Adipose tissue (tissue), 3 donors: ENCODE data around the gene CX3CR1. TPM values are rescaled to one million over a fixed set of nuclear protein-coding genes. Genes with fewer than 3 reads are reported as not detected.

Experiments
- H3K27ac ChIP-seq: one replicate; pipeline ENCODE4 v1.5.1; 2013; ENCODE audit warnings: low read depth, low read length
- WGBS, 3 donors: extraction: QIAGEN DNeasy Blood & Tissue Kit; methylation state at CpG; one replicate each; pipeline ENCODE4 v1.1.7; 2013; 5-methylcytosine and 5-hydroxymethylcytosine counted together
- polyA plus RNA-seq, 3 donors: library from polyadenylated mRNA; stranded (reverse); fragments of 200-250 nt; gene quantifications; one replicate each; pipeline ENCODE4 v1.2.3, GENCODE V29; 2013
- donor health status: healthy with polysubstance abuse.
- donor health status: Bipolar disorder and iron deficiency.
- donor health status: healthy.

Gene CX3CR1
- polyA plus RNA-seq, 3 donors: 0.24 to 0.45 (median 0.34) TPM

DNA sequence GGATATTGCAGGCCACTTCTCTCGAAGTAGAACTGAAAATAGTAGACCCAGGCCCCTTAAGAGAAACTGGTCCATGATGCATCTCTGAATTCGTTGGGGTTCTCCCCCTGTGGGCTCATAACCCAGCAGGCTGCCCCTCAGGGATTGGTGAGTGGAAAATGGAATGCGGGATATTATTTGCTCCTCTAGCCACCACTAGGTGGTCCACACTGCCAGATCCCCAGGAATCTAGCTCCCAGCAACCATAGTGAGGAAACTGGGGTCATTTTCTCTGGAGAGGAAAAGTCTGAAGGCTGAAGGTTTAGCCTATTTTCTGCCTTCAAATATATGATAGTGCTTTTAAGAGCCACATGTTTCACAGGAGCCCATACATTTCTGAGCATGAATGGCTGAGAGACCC, 6.7 kb downstream of the CX3CR1 start:
- 58 to 65% (median 58%) methylated on average over 3 of the region's 3 CpGs for WGBS, 3 donors
- H3K27ac ChIP-seq: no peak overlapping the region

DNA sequence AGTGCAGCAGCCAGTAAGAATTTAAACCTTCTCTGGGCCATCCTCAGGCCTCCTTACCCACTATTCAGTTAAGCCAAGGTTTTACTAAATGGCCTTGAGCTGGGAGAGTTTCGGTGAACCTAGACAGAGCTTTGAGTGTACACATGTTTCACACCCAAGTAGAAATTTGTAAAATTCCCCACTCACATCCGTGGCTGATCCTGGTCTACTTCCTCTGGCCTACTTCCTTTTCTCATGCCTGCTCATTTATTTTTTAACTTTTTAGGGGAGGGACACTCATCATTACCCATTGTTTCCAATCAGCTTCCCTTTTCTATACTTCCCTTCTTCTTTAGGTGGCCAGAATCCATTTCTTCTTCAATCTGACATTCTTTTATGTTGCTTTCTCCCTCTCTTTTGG, 7.6 kb downstream of the CX3CR1 start:
- H3K27ac ChIP-seq: no peak overlapping the region
- 47 to 76% (median 51%) methylated on average over 2 of the region's 2 CpGs for WGBS, 3 donors

DNA sequence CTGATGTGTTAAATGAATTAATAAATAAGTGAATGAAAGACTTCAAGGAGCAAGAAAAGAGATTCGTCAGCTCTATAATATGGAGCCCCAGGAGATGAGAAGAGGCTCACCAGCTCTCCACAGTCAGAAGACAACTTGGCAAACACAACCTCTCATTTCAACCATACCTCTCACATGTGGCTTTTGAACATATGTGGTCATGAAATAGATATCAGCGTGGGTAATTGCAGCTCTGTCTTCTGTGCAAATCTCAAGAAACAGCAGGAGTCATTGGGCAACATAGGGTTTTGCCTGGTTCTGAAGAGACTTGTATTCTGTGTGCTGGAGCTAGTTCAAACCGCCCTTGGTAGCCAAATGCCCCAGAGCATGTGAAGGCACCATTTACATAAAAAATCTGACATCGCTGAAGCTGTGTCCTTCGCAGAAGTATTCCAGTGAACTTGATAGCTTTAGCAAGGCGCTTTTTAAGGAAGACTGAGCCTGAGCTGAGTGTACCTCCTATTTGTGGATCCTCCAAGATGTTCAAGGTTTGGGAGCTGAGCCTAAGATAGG, 8.4 kb downstream of the CX3CR1 start:
- no peak overlapping the region for H3K27ac ChIP-seq

DNA sequence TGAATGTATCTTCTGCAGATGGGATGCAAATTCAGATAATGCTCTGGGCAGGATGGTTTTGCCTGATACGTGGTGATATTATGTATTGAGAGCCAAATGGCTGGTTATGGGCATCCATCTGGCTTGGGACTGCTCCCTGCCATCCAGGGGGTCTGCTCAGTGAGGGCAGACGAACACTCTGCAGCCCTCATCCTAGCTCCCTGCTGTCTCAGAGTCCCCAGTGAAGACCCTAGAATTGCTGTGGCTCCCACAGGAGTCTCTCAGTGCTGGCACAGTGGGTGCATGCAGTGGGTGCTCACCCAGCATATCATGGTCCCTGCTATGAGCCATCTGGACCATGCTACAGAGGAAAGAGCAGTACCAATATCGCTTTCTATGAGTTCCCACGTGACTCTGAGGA, 10.3 kb downstream of the CX3CR1 start:
- no peak overlapping the region for H3K27ac ChIP-seq
- WGBS, 3 donors: 77 to 92% (median 86%) methylated on average over 4 of the region's 4 CpGs

More for the DNA sequence above, 8.4 kb downstream of the CX3CR1 start:
- WGBS, 3 donors: 93 to 95% (median 94%) methylated on average over 6 of the region's 6 CpGs

DNA sequence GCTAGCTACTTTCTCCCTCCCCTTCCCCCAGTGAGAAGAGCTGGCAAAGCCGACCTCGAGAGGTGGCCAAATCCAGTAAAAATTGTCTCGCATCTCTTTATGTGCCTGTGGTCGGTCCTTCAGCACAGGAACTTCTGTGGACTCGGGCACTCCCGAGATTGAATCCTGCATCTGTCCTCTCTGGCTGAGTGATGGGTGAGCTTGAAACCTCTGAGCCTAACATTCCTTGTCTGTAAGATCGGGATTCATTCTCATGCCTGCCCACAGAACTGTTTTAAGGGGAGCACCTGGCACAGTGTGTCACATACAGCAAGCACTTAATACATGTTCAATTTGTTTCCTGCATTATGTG, 11.3 kb downstream of the CX3CR1 start:
- WGBS, 3 donors: 78 to 82% (median 82%) methylated on average over 7 of the region's 7 CpGs

DNA sequence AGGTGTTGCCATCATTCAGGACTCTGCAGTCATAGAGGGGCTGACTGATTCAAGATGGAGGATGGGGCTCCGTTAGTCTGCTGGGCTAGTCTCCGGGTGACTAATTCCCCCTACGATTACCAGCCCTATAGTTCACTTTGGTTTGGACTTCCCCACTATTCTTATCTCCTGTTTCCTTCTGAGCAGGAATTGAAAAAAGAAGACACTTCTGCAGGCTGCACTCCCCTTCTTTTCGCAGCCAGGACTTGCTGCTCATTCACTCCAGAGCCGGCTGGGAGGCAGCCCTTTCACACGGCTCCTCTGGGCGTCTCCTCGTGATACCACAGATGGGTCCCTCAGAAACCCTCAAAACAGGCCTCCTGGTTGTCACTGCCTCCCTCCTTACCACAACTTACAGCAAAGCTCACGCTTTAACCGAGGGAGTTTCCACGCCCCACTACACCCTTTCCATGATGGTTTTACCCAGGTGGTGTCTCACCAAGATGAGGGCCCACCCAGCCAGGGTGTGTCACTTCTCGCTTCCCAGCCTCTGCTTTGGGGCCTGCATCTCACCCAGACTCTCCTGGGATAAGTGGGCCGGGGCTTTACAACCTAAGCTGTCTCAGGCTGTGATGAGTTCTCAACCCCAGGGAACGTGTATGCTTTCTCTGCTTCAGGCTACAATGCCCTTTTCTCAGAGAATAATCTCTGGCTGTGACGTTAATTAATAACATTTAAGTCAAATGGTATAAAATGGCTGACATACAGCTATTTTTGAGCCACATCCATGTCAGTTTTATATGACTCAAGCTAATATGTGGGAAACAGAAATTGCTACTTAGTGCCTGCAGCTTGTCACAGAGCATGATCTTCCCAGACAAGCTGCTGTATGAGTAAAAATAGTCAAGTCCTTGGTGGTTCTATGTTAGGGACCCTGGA, 11.9 kb downstream of the CX3CR1 start:
- H3K27ac ChIP-seq: no peak overlapping the region
- WGBS, 3 donors: 69 to 78% (median 75%) methylated on average over 15 of the region's 15 CpGs

More for the DNA sequence above, 11.3 kb downstream of the CX3CR1 start:
- no peak overlapping the region for H3K27ac ChIP-seq

DNA sequence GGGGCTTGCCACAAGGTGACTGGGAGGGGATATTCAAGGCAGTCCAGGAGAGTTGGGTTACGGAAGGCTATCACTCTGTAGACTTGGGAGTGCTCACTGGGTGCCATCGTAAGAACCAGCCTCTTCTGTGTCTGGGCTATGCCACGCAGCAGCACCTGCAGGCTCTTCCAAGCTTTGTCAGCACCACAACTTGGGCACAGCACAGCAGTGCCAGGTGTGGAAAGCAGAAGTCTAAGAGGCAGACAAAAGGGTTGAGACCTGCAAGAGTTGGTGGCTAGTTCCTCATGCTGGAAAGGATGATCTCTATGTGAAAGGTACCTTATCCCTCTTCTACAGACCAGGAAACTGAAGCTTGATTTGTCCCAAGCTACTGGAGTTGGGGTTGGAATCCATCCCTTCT, 15.8 kb downstream of the CX3CR1 start:
- H3K27ac ChIP-seq: no peak overlapping the region
- WGBS, 3 donors: 83 to 94% (median 83%) methylated on average over 3 of the region's 3 CpGs

DNA sequence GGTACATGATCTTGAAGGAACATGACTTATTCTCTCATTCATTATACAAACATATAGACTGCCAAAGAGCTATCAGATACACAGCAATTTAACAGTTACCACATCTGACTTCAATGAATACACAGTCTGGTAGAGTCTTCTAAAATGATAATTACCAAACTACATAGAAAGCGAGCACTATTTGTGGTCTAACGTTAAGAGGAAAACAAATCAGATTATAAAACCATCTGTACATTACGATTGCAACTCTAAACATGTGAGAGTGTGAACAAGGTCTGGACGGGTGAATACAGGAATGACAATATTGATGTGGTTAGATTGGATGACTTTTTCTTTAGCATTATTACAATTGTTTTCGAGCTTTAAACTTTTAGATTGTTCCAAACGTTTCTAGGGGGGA, 16.3 kb downstream of the CX3CR1 start:
- H3K27ac ChIP-seq: no peak overlapping the region
- WGBS, 3 donors: 54 to 75% (median 70%) methylated on average over 6 of the region's 6 CpGs

DNA sequence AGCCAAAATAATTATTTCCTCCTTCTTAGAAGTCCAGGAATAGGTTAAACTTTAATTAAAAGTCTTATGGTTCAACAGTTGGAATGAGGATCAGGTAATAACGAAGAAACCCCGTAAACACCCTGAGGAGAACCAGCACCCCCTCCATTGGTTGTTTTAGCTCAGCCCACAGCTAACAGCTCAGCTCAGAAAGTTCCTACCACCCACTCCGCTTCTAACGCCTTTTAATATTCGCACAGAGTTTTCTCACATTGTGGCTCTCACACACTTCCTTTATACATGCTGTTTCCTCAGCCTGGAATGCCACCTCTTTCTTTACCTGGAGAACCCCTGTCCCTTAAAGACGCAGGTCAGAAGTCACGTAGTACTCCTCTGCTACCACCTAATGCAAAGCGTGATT, 17.0 kb downstream of the CX3CR1 start:
- WGBS, 3 donors: 59 to 78% (median 65%) methylated on average over 8 of the region's 8 CpGs
- no peak overlapping the region for H3K27ac ChIP-seq

DNA sequence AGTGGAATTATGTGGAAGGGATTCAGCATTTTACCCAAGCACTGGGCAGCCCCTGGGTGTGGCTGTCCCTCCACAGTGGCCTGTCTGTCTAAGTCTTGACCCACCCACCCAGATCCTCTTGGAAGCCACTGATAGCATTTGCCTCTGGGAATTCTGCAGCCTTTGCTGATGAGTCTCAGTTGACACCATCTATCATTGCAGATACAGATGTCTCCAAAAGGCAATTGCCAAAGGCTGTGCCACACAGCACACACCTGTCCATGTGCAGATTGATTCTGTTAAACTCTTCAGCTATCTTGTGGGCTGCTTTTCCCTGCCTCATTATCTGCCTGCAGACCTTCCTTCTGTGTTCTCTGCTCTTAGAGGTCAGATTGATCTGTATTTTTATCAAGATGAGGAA, 18.1 kb downstream of the CX3CR1 start:
- no peak overlapping the region for H3K27ac ChIP-seq

DNA sequence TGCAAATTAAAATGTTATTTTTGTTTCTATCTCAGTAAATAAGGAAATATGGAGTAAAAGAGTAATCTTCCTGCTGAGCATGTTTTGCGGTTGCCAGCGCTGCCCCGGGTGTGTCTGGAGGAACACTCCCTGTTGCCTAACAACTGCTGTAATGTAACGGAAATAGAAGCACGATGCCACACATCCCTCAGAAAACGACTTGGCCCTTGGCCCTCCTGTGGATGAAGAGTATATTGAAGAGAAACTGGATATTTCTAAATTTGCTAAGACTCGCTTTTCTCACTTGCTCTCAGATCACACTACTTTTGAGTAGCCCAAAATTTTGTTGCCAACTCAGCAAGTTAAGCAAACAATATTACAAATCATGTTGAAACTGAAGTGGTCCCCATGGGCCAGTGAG, 18.9 kb downstream of the CX3CR1 start:
- 1 to 39% (median 3%) methylated on average over 7 of the region's 7 CpGs for WGBS, 3 donors
- no peak overlapping the region for H3K27ac ChIP-seq

DNA sequence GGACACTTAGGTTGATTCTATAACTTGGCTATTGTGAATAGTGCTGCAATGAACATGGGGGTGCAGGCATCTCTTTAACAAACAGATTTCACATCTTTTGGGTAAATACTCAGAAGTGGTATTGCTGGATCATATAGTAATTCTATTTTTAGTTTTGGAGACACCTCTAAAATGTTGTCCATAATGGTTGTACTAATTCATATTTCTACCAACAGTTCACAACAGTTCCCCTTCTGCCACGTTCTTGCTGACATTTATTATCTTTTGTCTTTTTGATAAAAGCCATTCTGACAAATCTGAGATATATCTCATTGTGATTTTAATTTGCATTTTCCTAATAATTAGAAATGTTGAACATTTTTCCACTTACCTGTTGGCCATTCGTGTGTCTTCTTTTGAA, 19.5 kb downstream of the CX3CR1 start:
- WGBS, 3 donors: 46 to 58% (median 56%) methylated on average over 2 of the region's 2 CpGs
- H3K27ac ChIP-seq: no peak overlapping the region

DNA sequence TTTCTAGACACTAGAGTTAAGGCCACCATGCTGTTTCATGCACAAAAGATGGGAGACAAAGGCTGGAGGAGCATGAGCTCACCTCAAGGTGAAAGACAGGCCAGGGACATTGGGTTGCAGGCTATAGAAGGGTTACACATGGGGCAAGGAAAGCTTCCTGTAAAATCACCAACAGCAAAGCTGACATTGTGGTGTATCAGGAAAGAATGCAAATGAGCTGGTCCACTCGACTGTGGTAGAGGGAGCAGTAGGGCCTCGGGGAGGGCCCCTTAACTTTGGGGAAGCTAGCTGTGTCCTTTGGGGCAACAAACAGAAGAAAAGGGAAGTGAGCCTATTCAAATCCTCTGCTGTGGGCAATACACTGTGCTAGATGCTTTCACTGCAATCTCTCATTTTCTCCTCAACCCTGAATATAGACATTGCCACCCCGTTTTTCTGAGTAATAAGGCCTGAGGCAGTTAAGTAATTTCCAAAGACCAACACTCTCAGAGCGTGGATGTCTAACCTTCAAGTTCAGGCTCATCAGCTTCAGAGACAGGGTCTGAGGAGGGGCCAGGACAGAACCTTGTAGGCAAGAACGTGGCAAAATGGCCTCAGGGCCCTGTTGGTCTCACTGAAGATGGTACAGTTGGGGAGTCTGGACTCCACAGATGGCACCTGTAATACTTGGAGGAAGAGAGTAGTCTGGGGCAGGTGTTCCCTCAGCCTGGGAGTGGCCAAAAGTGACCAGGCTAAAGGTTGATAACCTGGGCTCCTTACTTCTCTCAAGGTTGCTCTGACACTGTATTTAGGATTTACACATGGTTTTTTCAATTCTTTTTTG, 24.1 kb downstream of the CX3CR1 start:
- no peak overlapping the region for H3K27ac ChIP-seq
- 48 to 51% (median 50%) methylated on average over 5 of the region's 5 CpGs for WGBS, 3 donors

DNA sequence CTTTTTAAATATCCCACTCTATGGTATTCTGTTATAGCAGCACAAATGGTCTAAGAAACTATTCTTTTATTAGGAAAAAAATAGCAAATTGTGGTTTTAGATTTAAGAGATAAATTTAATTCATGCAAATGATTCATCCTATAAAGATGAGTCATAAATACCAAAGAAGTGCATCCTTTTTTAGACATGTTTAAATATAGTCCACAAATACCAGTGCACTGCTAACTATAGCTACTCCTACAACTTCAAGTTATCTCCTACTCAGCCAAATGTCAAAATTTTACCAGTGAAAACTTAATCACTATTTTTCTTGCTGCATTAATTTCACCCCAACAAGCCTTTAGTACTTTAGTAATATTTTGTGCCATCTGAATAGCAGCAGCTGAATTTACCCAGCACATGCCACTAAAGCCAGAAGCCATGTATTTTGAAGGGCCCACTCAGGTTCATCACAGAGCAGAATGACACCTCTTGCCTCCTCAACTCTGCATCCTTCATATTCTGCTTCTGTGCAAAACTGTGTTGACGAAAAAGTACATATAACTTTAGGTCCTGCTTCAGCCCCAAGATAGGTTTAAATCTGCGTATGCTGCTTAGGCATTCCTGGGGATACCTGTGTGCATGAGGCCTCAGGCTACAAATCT, 24.9 kb downstream of the CX3CR1 start:
- 0 to 50% (median 48%) methylated on average over 2 of the region's 2 CpGs for WGBS, 3 donors
- H3K27ac ChIP-seq: no peak overlapping the region

DNA sequence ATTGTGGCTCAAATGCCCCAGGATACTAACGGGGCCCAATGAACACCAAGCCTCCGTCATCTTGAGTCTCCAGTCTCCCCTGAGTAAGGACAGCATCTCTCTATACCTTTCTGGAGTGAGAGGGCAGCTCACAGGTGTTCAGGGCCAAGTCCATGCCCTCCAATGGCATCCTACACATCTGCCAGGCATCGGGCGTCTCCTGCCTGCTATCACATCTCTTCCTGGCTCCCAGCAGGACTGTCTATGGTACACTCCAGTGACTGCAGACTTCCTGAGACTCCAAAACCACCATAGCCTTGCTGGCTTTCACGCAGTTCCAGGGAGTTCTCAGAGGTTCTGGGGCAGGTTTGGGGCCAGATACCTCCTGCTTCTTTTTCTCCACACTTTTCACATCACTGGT, 28.3 kb downstream of the CX3CR1 start:
- H3K27ac ChIP-seq: no peak overlapping the region
- 86 to 93% (median 93%) methylated on average over 5 of the region's 5 CpGs for WGBS, 3 donors

DNA sequence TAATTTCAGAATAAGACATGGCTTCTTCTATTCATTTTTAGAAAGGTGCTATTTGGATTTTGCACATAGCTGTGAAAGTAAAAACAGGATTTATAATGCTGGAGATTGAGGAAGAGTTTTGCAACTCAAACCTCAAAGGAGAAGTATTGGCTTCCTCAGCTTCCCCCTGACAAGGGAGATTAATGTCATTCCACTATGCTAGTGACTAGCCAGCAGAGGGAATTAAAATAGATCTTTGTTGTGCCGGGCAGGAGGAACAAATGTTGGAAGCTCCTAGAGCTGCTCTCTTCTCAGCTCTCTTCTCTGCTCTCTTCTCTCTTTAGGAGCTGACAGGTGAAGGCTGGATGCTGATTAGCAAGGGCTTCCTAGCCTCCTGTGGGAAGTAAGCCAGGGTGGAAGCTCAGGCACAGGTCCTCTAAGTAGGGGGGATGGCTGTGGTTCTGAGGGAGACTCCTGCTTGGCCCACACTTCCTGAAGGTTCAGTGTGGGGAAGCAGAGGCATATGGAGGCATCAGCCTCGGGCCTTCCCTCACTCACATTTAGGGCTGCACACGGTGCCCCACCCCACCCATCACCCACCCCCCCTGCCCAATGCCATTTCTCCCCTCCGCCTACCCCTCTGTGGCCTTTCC, 29.6 kb downstream of the CX3CR1 start:
- 29 to 35% (median 35%) methylated on average over 4 of the region's 4 CpGs for WGBS, 3 donors
- no peak overlapping the region for H3K27ac ChIP-seq

DNA sequence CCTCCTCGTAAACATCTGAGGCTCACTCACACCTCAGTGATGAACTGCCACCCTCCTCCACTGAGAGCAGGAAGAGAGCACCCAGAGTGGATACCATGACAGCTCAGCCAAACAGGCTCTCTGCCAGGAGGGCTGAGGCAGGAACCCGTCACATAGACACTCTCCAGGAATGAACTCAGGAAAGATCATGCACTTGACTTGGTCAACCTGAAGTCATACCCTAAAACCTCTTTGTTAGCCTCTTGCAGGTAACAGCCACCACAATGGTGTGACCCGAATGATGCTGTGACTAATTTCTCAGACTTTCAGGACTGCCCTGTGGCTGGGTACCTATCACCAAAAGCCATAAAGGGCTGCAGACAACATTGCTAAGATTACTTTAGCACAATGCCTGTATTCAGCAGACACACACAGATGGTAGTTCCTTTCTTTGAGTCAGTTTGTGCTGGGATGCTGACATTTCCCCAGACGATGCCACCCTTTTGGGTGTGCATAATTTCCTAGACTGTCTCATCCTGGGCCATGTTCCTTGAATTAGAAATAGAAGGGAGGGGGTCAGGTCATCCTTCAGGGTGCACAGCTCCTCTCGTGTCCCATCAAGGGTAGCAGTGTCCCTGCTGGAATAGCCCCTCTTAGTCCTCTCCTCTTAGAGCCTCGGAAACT, 30.3 kb downstream of the CX3CR1 start:
- no peak overlapping the region for H3K27ac ChIP-seq
- WGBS, 3 donors: 38 to 56% (median 42%) methylated on average over 6 of the region's 6 CpGs

DNA sequence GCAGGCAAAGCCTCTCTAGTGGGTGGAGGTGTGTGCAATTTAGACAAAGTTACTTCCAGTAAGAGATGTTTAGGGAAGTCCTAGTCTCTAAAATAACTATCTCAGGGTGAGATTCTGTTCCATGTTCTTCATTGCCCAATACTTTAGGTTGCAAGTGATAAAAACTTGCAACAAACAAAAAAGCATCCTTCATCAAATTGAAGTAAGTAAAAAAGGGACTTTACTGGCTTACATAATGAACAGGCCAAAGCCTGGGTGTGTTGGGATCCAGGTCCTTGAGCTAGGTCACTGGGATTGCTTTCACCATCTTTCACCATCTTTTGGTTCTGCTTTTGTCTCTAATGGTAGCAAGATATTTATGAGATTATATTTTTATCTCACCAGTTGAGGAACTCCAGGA, 38.3 kb downstream of the CX3CR1 start:
- H3K27ac ChIP-seq: no peak overlapping the region
